B cell (primary cell): ENCODE measurements around the gene CA5A. TPM values are rescaled to one million over a fixed set of nuclear protein-coding genes. Genes with fewer than 3 reads are reported as not detected.
A peak's percentile ranks its signal among the peaks of the same experiment; 100 is the strongest.

Experiments
- ATAC-seq: fragments of 200-7000 bp; cut with Tn5 transposase; one replicate; pipeline ENCODE4 v1.10.0; 2021; ENCODE audit warnings: low read depth, mild to moderate bottlenecking, moderate number of reproducible peaks, moderate library complexity
- CTCF ChIA-PET: fragments of 350-600 bp; sonication (Branson Sonifier 250); formaldehyde crosslinking; loops from one replicate; lab custom pipeline; 2021; ENCODE audit warnings: antibody characterized with exemption, inconsistent platforms; lab: Charles Lee
- POLR2A ChIA-PET: fragments of 350-600 bp; sonication (Branson Sonifier 250); formaldehyde crosslinking; loops from one replicate; lab custom pipeline; 2021; ENCODE audit warnings: antibody characterized with exemption; lab: Charles Lee
- DNase-seq: peaks from one replicate; pipeline ENCODE4 v3.0.0; 2013
- H2AFZ ChIP-seq: 2 replicates; pipeline ENCODE4 v1.6.1; 2012; ENCODE audit warnings: mild to moderate bottlenecking, low read depth, low read length; ENCODE audit not compliant: insufficient read depth, poor library complexity, severe bottlenecking
- H3K27ac ChIP-seq, 2 donors: 1 replicate in 1 of 2; 2 replicates in 1 of 2; pipeline ENCODE4 v1.5.1; 2012 to 2013; ENCODE audit warnings: low read length in 2 of 2, mild to moderate bottlenecking in 2 of 2, moderate library complexity in 1 of 2
- H3K27me3 ChIP-seq, 4 experiments: fragments of 200-600 bp in 1 of 4; sonication (generic) in 1 of 4; replicated peaks in 1 of 4; 1 replicate in 2 of 4; 2 replicates in 2 of 4; pipeline versions ENCODE4 v1.6.1 to v1.7.0; 2013 to 2016; ENCODE audit warnings: low read length in 3 of 4, mild to moderate bottlenecking in 2 of 4, mixed read lengths in 1 of 4, moderate library complexity in 1 of 4; ENCODE audit not compliant: insufficient read depth in 4 of 4, control insufficient read depth in 3 of 4; ENCODE audit errors: control extremely low read depth in 1 of 4
- H3K36me3 ChIP-seq, 2 experiments: replicated peaks in 1 of 2; 1 replicate in 1 of 2; 2 replicates in 1 of 2; pipeline versions ENCODE4 v1.6.1 to v1.7.1; 2013; ENCODE audit warnings: low read length in 1 of 2; ENCODE audit not compliant: insufficient read depth in 2 of 2, control insufficient read depth in 1 of 2; ENCODE audit errors: control extremely low read depth in 1 of 2, extremely low read depth in 1 of 2
- H3K4me1 ChIP-seq, 2 donors: fragments of 200-600 bp in 1 of 2; sonication (generic) in 1 of 2; 1 replicate in 1 of 2; 2 replicates in 1 of 2; pipeline versions ENCODE4 v1.5.1 to v1.6.1; 2013 to 2017; ENCODE audit warnings: low read length in 2 of 2; ENCODE audit not compliant: control insufficient read depth in 2 of 2, insufficient read depth in 2 of 2
- H3K4me2 ChIP-seq: replicated peaks from 2 replicates; pipeline ENCODE3; 2012; ENCODE audit warnings: mild to moderate bottlenecking, low read depth, low read length; ENCODE audit not compliant: poor library complexity, severe bottlenecking
- H3K4me3 ChIP-seq, 5 experiments: fragments of 200-600 bp in 1 of 5; sonication (generic) in 1 of 5; 1 replicate in 3 of 5; 2 replicates in 2 of 5; pipeline versions ENCODE4 v1.5.1 to v1.7.0; 2011 to 2016; ENCODE audit warnings: low read length in 4 of 5, mild to moderate bottlenecking in 4 of 5, low read depth in 2 of 5, control low read depth in 1 of 5, moderate library complexity in 1 of 5; ENCODE audit not compliant: insufficient read depth in 1 of 5; ENCODE audit errors: control extremely low read depth in 1 of 5, extremely low read depth in 1 of 5
- H3K79me2 ChIP-seq: fragments of 200-600 bp; sonication (generic); one replicate; pipeline ENCODE4 v1.6.0; 2016; ENCODE audit warnings: low read length; ENCODE audit not compliant: control insufficient read depth, insufficient read depth
- H3K9ac ChIP-seq: fragments of 200-600 bp; sonication (generic); 2 replicates; pipeline ENCODE4 v1.6.1; 2017; ENCODE audit warnings: mild to moderate bottlenecking, low read length, moderate library complexity
- H3K9me3 ChIP-seq, 3 donors: one replicate each; pipeline versions ENCODE4 v1.6.1 to v1.7.1; 2013; ENCODE audit warnings: low read length in 2 of 3; ENCODE audit not compliant: control insufficient read depth in 2 of 3, insufficient read depth in 1 of 3; ENCODE audit errors: control extremely low read depth in 1 of 3
- H4K20me1 ChIP-seq: 2 replicates; pipeline ENCODE4 v1.6.0; 2012; ENCODE audit warnings: mild to moderate bottlenecking, low read length; ENCODE audit not compliant: insufficient read depth, control insufficient read depth, poor library complexity, severe bottlenecking
- H3K27ac Mint-ChIP-seq: one replicate; pipeline ENCODE4 v1.8.0; 2021; ENCODE audit warnings: mixed read lengths
- H3K27me3 Mint-ChIP-seq: one replicate; pipeline ENCODE4 v1.8.0; 2021; ENCODE audit warnings: mixed read lengths
- H3K4me1 Mint-ChIP-seq: one replicate; pipeline ENCODE4 v1.8.0; 2021; ENCODE audit warnings: mixed read lengths
- H3K4me3 Mint-ChIP-seq: one replicate; pipeline ENCODE4 v1.8.0; 2021; ENCODE audit warnings: mixed read lengths
- H3K9me3 Mint-ChIP-seq: one replicate; pipeline ENCODE4 v1.8.0; 2022; ENCODE audit warnings: mixed read lengths; ENCODE audit not compliant: insufficient read depth
- EZH2 ChIP-seq: IDR thresholded peaks from 2 replicates; pipeline ENCODE4 v1.6.1; 2012; ENCODE audit warnings: borderline replicate concordance, low read depth, mild to moderate bottlenecking, moderate library complexity, low read length; ENCODE audit not compliant: insufficient read depth, poor library complexity, severe bottlenecking
- WGBS: methylation state at CpG from one replicate; pipeline ENCODE4 v1.1.5; 2013; ENCODE audit warnings: missing lambda C conversion rate; ENCODE audit not compliant: insufficient coverage; 5-methylcytosine and 5-hydroxymethylcytosine counted together
- intact Hi-C: fragments of 100-400 bp; cut with micrococcal nuclease; formaldehyde crosslinking; loops from one replicate; pipeline ENCODE4 v1.10.0; 2022
- polyA plus RNA-seq: library from polyadenylated mRNA; depleted of rRNA; stranded (reverse); fragments of >200 nt; gene quantifications from 2 replicates; pipeline ENCODE4 v1.2.3, GENCODE V29; 2012
- total RNA-seq, 2 donors: library from RNA; stranded (reverse); fragments of 120-200 nt in 1 of 2; gene quantifications; 1 replicate in 1 of 2; 2 replicates in 1 of 2; pipeline versions ENCODE4 v1.2.3 to v1.2.4, GENCODE V29; 2013 to 2022
- TF ChIP-seq, protein P1 (sequence below): fragments of 200-600 bp; IDR thresholded peaks from one replicate; pipeline ENCODE4 v1.8.0; 2022; ENCODE audit warnings: antibody characterized with exemption, mild to moderate bottlenecking

Gene CA5A
- total and polyA plus RNA-seq, 2 donors (not counting 1 experiment from before 2014, with no cell fraction given), result 0.27 TPM; not detected in 1

DNA sequence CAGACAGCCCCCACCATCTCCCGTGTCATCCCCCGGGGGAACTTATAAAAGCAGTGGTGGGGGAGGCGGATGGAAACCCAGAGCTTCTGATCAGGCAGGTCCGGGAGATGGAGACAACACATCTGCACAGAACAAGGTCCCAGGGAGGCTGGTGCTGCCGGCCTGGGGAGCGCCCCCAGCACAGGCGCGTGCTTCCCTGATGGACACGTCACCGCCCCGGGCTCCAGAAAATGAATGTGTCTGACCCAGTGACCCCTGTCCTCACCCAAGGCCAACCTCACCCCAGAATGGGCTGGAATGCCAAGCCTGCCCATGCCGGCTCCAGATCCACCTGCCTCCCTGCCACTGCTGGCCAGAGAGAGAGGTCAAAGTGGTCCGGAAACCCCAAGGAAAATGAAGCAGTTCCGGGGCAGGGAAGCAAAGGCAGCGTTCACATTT is 79.5 kb downstream of the CA5A start:
- peaks cover 28% of the 10 kb centered on the region for H3K4me1 Mint-ChIP-seq
- no peaks in the 10 kb centered on the region for H4K20me1 ChIP-seq
- intact Hi-C loops, result no loop called here

More for the DNA sequence above, 79.5 kb downstream of the CA5A start:
- H3K27ac ChIP-seq, result peak overlapping the region; percentile 12 to 15
- no peaks in the 10 kb centered on the region for H3K9me3 ChIP-seq
- peak overlapping the region in 3 of 5 experiments; percentile 1 to 43 (median 19) for H3K4me3 ChIP-seq
- H3K36me3 ChIP-seq, result no peaks in the 10 kb centered on the region
- no peak overlapping the region for H3K9ac ChIP-seq
- H3K79me2 ChIP-seq, result peaks cover 42% of the 10 kb centered on the region
- peak overlapping the region; percentile 67 for H3K27ac Mint-ChIP-seq
- H3K9me3 Mint-ChIP-seq, result no peaks in the 10 kb centered on the region
- ChIA-PET CTCF (interaction anchor here (1.0 to 3.4 kb wide), 5 partner anchors 12 to 78 kb away, joined by 3 to 17 read pairs (median 6); no protein-coding TSS in a partner anchor), POLR2A (interaction anchor here (0.7 kb wide), 2 partner anchors 72 to 91 kb away, joined by 3 to 4 read pairs; partner anchors contain the start of gene KLHDC4)
- H3K4me1 ChIP-seq, result peaks cover 4 to 29% of the 10 kb centered on the region in 2 donors
- H3K4me3 Mint-ChIP-seq, result peak overlapping the region; percentile 59
- no peaks in the 10 kb centered on the region for H3K27me3 Mint-ChIP-seq
- TF ChIP-seq EZH2, result no peak
- TF ChIP-seq, protein P1, sequence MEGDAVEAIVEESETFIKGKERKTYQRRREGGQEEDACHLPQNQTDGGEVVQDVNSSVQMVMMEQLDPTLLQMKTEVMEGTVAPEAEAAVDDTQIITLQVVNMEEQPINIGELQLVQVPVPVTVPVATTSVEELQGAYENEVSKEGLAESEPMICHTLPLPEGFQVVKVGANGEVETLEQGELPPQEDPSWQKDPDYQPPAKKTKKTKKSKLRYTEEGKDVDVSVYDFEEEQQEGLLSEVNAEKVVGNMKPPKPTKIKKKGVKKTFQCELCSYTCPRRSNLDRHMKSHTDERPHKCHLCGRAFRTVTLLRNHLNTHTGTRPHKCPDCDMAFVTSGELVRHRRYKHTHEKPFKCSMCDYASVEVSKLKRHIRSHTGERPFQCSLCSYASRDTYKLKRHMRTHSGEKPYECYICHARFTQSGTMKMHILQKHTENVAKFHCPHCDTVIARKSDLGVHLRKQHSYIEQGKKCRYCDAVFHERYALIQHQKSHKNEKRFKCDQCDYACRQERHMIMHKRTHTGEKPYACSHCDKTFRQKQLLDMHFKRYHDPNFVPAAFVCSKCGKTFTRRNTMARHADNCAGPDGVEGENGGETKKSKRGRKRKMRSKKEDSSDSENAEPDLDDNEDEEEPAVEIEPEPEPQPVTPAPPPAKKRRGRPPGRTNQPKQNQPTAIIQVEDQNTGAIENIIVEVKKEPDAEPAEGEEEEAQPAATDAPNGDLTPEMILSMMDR, result no peak
- DNase-seq (no peak), ATAC-seq (no peak)
- H3K4me2 ChIP-seq, result peak overlapping the region; percentile 52
- WGBS, result 91% methylated on average over 12 of the region's 15 CpGs
- peak overlapping the region; percentile 42 for H2AFZ ChIP-seq
- no peaks in the 10 kb centered on the region for H3K27me3 ChIP-seq
